Stomach (tissue), 4 donors: ENCODE data around the gene C11orf21.
"Not testable (repeated sequence)": the region's sequence is repeated elsewhere in the genome, so short reads cannot be mapped to it uniquely, and the experiment has no call there.

Experiments used
- CTCF ChIP-seq, 7 experiments: fragments of 450-650 bp in 4 of 7; fragments of 200-600 bp in 3 of 7; sonication (generic) in 3 of 7; IDR thresholded peaks; one replicate each; pipeline ENCODE4 v1.5.1; 2016 to 2019; ENCODE audit warnings: antibody characterized with exemption in 7 of 7, control low read depth in 2 of 7, mild to moderate bottlenecking in 1 of 7
- EP300 ChIP-seq: sonication (generic); formaldehyde crosslinking; IDR thresholded peaks from one replicate; pipeline ENCODE4 v1.6.1; 2017; ENCODE audit warnings: antibody characterized with exemption
- POLR2A ChIP-seq, 4 donors: fragments of 450-650 bp; IDR thresholded peaks; one replicate each; pipeline ENCODE4 v1.6.1; 2016; ENCODE audit warnings: antibody characterized with exemption in 4 of 4, control low read depth in 2 of 4, mild to moderate bottlenecking in 1 of 4, moderate library complexity in 1 of 4
- POLR2AphosphoS5 ChIP-seq, 3 donors: sonication (generic); formaldehyde crosslinking; IDR thresholded peaks; one replicate each; pipeline ENCODE4 v1.6.1; 2016; ENCODE audit warnings: antibody characterized with exemption in 3 of 3

GRCh38 chr11:2338760-2339159 lies 37.0 kb upstream of the C11orf21 start:
- TF ChIP-seq POLR2A (IDR thresholded peaks at IDR 0.05); CTCF (IDR thresholded peaks at IDR 0.05); POLR2AphosphoS5 (IDR thresholded peaks at IDR 0.05); EP300: not testable (repeated sequence)
